ENCODE measurements around the gene METAP2. TPM values are rescaled to one million over a fixed set of nuclear protein-coding genes. Genes with fewer than 3 reads are reported as not detected.

Gene METAP2
- total and polyA plus RNA-seq, 2 experiments from 2014 or later = 111 to 159 TPM

GRCh38 chr12:95548539-95549391 lies 74.8 kb downstream of the METAP2 start:
- Histone ChIP-seq H4K20me1 (replicated peaks; ENCODE audit: insufficient read depth) (no peaks in the 10 kb centered on the region), H3K79me2 (replicated peaks; ENCODE audit: insufficient read depth) (peaks cover 87% of the 10 kb centered on the region), H3K4me2 (peak overlapping the region; percentile 87), H2AFZ (no peak overlapping the region), H3K4me3 (peak overlapping the region; percentile 84), H3K27ac (ENCODE audit: low read depth) (peak overlapping the region; percentile 96), H3K36me3 (ENCODE audit: insufficient read depth) (no peaks in the 10 kb centered on the region), H3K27me3 (ENCODE audit: insufficient read depth) (no peaks in the 10 kb centered on the region), H3K9me2 (ENCODE audit: insufficient read depth) (no peaks in the 10 kb centered on the region), H3F3A (replicated peaks; ENCODE audit: low read depth) (peaks cover 7% of the 10 kb centered on the region; the same call in 1 of the 2 replicates), H3K4me1 (ENCODE audit: insufficient read depth) (peaks cover 31% of the 10 kb centered on the region)
- H3K27me3 Mint-ChIP-seq (ENCODE audit: insufficient read depth, low read depth, poor library complexity) = peaks cover 26% of the 10 kb centered on the region
- peaks cover 11% of the 10 kb centered on the region; the same call in 2 of the 3 replicates for H3K9me3 Mint-ChIP-seq
- H3K4me3 Mint-ChIP-seq = peak overlapping the region; percentile 100
- peaks cover 34% of the 10 kb centered on the region for H3K4me1 Mint-ChIP-seq
- DNase-seq (ENCODE audit: low spot score) (peak; percentile 82), ATAC-seq (peak; percentile 57)
- H3K36me3 Mint-ChIP-seq (ENCODE audit: low read depth) = peaks cover 52% of the 10 kb centered on the region
- H3K27ac Mint-ChIP-seq = peak overlapping the region; percentile 98
- TF ChIP-seq ZNF331 (CRISPR knock-in tag; IDR thresholded peaks at IDR 0.05; ENCODE audit: low read depth) = no peak
- TF ChIP-seq POLR2AphosphoS5 (IDR thresholded peaks at IDR 0.05; ENCODE audit: low read depth) = peak; percentile 81
- TF ChIP-seq REST (IDR thresholded peaks at IDR 0.05; ENCODE audit: unreplicated experiment) = no peak
- TF ChIP-seq CREB1 (CRISPR knock-in tag; IDR thresholded peaks at IDR 0.05; ENCODE audit: low read depth) = peak; percentile 88
- no peak for TF ChIP-seq ZNF462 (CRISPR knock-in tag; IDR thresholded peaks at IDR 0.05)

All from GM23338 (cell line).